ENCODE measurements around the gene PCDHA2.

- TF ChIP-seq CTCF (CRISPR knock-in tag; IDR thresholded peaks at IDR 0.05) (no peak), ZHX2 (IDR thresholded peaks at IDR 0.05; ENCODE audit: low read depth) (no peak), ZHX2 (CRISPR knock-in tag; IDR thresholded peaks at IDR 0.05; ENCODE audit: borderline replicate concordance) (no peak), YY1 (IDR thresholded peaks at IDR 0.05; ENCODE audit: insufficient read depth, insufficient replicate concordance, low read depth, low read length) (no peak), JUN (CRISPR knock-in tag; IDR thresholded peaks at IDR 0.05) (no peak), ZNF781 (CRISPR knock-in tag; IDR thresholded peaks at IDR 0.05; ENCODE audit: borderline replicate concordance, not compliant biosample characterization) (no peak)
- TF ChIP-seq, protein P1, sequence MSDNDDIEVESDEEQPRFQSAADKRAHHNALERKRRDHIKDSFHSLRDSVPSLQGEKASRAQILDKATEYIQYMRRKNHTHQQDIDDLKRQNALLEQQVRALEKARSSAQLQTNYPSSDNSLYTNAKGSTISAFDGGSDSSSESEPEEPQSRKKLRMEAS (IDR thresholded peaks at IDR 0.05), result no peak
These were observed 14.1 kb upstream of the PCDHA2 start for GRCh38 chr5:140780512-140780911.
